ENCODE results near the gene NBDY.

NBDY gene

GRCh38 chrX:56813318-56813837, 84.3 kb downstream of the NBDY start:
- no peak overlapping the region for H3K4me3 Mint-ChIP-seq
- H3K4me1 Mint-ChIP-seq, result peaks cover 12% of the 10 kb centered on the region
- peaks cover 6% of the 10 kb centered on the region for H3K27me3 Mint-ChIP-seq (ENCODE audit: low read depth, poor library complexity)
- no peak overlapping the region for H3K27ac Mint-ChIP-seq
- H3K9me3 Mint-ChIP-seq, result peaks cover 41% of the 10 kb centered on the region
- TF ChIP-seq, protein P1, sequence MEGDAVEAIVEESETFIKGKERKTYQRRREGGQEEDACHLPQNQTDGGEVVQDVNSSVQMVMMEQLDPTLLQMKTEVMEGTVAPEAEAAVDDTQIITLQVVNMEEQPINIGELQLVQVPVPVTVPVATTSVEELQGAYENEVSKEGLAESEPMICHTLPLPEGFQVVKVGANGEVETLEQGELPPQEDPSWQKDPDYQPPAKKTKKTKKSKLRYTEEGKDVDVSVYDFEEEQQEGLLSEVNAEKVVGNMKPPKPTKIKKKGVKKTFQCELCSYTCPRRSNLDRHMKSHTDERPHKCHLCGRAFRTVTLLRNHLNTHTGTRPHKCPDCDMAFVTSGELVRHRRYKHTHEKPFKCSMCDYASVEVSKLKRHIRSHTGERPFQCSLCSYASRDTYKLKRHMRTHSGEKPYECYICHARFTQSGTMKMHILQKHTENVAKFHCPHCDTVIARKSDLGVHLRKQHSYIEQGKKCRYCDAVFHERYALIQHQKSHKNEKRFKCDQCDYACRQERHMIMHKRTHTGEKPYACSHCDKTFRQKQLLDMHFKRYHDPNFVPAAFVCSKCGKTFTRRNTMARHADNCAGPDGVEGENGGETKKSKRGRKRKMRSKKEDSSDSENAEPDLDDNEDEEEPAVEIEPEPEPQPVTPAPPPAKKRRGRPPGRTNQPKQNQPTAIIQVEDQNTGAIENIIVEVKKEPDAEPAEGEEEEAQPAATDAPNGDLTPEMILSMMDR (IDR thresholded peaks at IDR 0.05), result no peak
- no peak for DNase-seq
- H3K36me3 Mint-ChIP-seq (ENCODE audit: low read depth), result peaks cover 42% of the 10 kb centered on the region

- Mint-ChIP-seq H3K27me3 (ENCODE audit: low read depth, poor library complexity) (peaks cover 1% of the 10 kb centered on the region), H3K4me1 (peaks cover 11% of the 10 kb centered on the region), H3K27ac (no peak overlapping the region), H3K4me3 (no peak overlapping the region), H3K9me3 (peaks cover 27% of the 10 kb centered on the region), H3K36me3 (ENCODE audit: low read depth) (peaks cover 31% of the 10 kb centered on the region)
- TF ChIP-seq, protein P1 (IDR thresholded peaks at IDR 0.05), result no peak
- no peak for DNase-seq
Measured at GRCh38 chrX:56817179-56817578, 88.1 kb downstream of the NBDY start.

- no peaks in the 10 kb centered on the region for H3K27me3 Mint-ChIP-seq (ENCODE audit: low read depth, poor library complexity)
- no peaks in the 10 kb centered on the region for H3K4me1 Mint-ChIP-seq
- peaks cover 63% of the 10 kb centered on the region for H3K9me3 Mint-ChIP-seq
- peaks cover 13% of the 10 kb centered on the region for H3K36me3 Mint-ChIP-seq (ENCODE audit: low read depth)
- no peak for DNase-seq
- H3K27ac Mint-ChIP-seq, result no peak overlapping the region
- no peak overlapping the region for H3K4me3 Mint-ChIP-seq
- TF ChIP-seq, protein P1 (IDR thresholded peaks at IDR 0.05), result no peak
Measured at GRCh38 chrX:56826020-56826419, 97.0 kb downstream of the NBDY start.

GRCh38 chrX:56833626-56834025, 104.6 kb downstream of the NBDY start:
- peaks cover 52% of the 10 kb centered on the region for H3K9me3 Mint-ChIP-seq
- no peak overlapping the region for H3K27ac Mint-ChIP-seq
- H3K27me3 Mint-ChIP-seq (ENCODE audit: low read depth, poor library complexity), result no peaks in the 10 kb centered on the region
- no peak overlapping the region for H3K4me3 Mint-ChIP-seq
- H3K4me1 Mint-ChIP-seq, result no peaks in the 10 kb centered on the region
- no peak for DNase-seq
- TF ChIP-seq, protein P1 (IDR thresholded peaks at IDR 0.05), result no peak
- H3K36me3 Mint-ChIP-seq (ENCODE audit: low read depth), result no peaks in the 10 kb centered on the region

DNA sequence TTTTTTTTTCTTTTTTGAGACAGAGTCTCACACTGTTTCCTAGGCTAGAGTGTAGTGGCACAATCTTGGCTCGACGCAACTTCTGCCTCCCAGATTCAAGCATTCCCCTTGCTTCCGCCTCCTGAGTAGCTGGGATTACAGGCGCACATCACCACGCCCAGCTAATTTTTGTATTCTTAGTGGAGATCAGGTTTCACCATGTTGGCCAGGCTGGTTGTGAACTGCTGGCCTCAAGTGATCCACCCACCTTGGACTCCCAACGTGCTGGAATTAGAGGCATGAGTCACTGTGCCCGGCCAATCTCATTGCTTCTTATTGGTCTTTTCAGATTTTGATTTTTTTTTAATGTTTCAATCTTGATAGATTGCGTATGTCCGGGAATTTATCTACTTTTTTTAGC, 124.4 kb downstream of the NBDY start:
- Mint-ChIP-seq H3K9me3 (peaks cover 52% of the 10 kb centered on the region), H3K4me3 (no peak overlapping the region), H3K27me3 (ENCODE audit: low read depth, poor library complexity) (peaks cover 5% of the 10 kb centered on the region), H3K36me3 (ENCODE audit: low read depth) (no peaks in the 10 kb centered on the region), H3K27ac (no peak overlapping the region), H3K4me1 (no peaks in the 10 kb centered on the region)
- TF ChIP-seq, protein P1 (IDR thresholded peaks at IDR 0.05), result no peak
- no peak for DNase-seq

DNA sequence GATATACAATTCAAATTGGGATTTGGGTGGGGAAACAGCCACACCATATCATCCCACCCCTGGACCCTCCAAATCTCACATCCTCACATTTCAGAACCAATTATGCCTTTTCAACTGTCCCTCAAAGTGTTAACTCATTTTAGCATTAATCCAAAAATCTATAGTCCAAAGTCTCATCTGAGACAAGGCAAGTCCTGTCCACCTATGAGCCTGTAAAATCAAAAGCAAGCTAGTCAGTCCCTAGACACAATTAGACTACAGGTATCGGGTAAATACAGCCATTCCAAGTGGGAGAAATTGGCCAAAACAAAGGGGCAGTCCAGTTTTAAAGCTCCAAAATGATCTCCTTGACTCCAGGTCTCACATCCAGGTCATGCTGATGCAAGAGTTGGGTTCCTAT, 128.0 kb downstream of the NBDY start:
- Mint-ChIP-seq H3K36me3 (ENCODE audit: low read depth) (no peaks in the 10 kb centered on the region), H3K27me3 (ENCODE audit: low read depth, poor library complexity) (peaks cover 5% of the 10 kb centered on the region), H3K9me3 (peaks cover 83% of the 10 kb centered on the region), H3K4me1 (no peaks in the 10 kb centered on the region), H3K4me3 (no peak overlapping the region), H3K27ac (no peak overlapping the region)
- no peak for DNase-seq
- TF ChIP-seq, protein P1 (IDR thresholded peaks at IDR 0.05), result no peak

All from nephron progenitor cell (in vitro differentiated cells).